Vagina (tissue), 2 donors: ENCODE measurements around the gene MGMT. TPM values are rescaled to one million over a fixed set of nuclear protein-coding genes. Genes with fewer than 3 reads are reported as not detected.

ENCODE experiments used
- DNase-seq, 2 donors: peaks; one replicate each; pipeline ENCODE4 v3.0.0-alpha.2; 2017; ENCODE audit errors: extremely low spot score in 2 of 2
- H3K27ac ChIP-seq: fragments of 200-600 bp; sonication (generic); one replicate; pipeline ENCODE4 v1.5.1; 2019
- H3K27me3 ChIP-seq: fragments of 200-600 bp; sonication (generic); one replicate; pipeline ENCODE4 v1.5.1; 2019
- H3K36me3 ChIP-seq, 2 donors: fragments of 200-600 bp; sonication (generic); one replicate each; pipeline ENCODE4 v1.5.1; 2017 to 2019
- H3K4me1 ChIP-seq: fragments of 200-600 bp; sonication (generic); one replicate; pipeline ENCODE4 v1.5.1; 2019
- H3K4me3 ChIP-seq, 2 donors: fragments of 200-600 bp; sonication (generic); 1 replicate in 1 of 2; 2 replicates in 1 of 2; pipeline ENCODE4 v1.5.1; 2016 to 2019
- H3K9me3 ChIP-seq: fragments of 200-600 bp; sonication (generic); one replicate; pipeline ENCODE4 v1.5.1; 2019
- CTCF ChIP-seq, 3 experiments: fragments of 450-650 bp in 2 of 3; fragments of 200-600 bp in 1 of 3; sonication (generic) in 1 of 3; IDR thresholded peaks; one replicate each; pipeline ENCODE4 v1.5.1; 2017 to 2019; ENCODE audit warnings: antibody characterized with exemption in 3 of 3, mild to moderate bottlenecking in 2 of 3, moderate library complexity in 2 of 3
- POLR2A ChIP-seq, 2 donors: fragments of 450-650 bp; IDR thresholded peaks; one replicate each; pipeline ENCODE4 v1.6.1; 2017; ENCODE audit warnings: antibody characterized with exemption in 2 of 2, mild to moderate bottlenecking in 2 of 2, moderate library complexity in 2 of 2
- POLR2AphosphoS5 ChIP-seq, 2 donors: sonication (generic); formaldehyde crosslinking; IDR thresholded peaks; one replicate each; pipeline ENCODE4 v1.9.0; 2017; ENCODE audit warnings: antibody characterized with exemption in 2 of 2, mild to moderate bottlenecking in 2 of 2, low read depth in 1 of 2; ENCODE audit not compliant: insufficient read depth in 1 of 2
- intact Hi-C: fragments of 100-400 bp; cut with DNase I; formaldehyde crosslinking; loops from one replicate; pipeline ENCODE4 v1.15.1; 2023
- total RNA-seq: library from RNA; depleted of rRNA; stranded (reverse); fragments of >200 nt; gene quantifications from one replicate; pipeline ENCODE4 v1.2.3, GENCODE V29; 2016

MGMT gene
- total RNA-seq, 1 donor from 2014 or later, result 16.0 TPM

- Histone ChIP-seq H3K36me3 (no peaks in the 10 kb centered on the region), H3K4me1 (no peaks in the 10 kb centered on the region), H3K4me3 (no peak overlapping the region), H3K27ac (no peak overlapping the region), H3K27me3 (no peaks in the 10 kb centered on the region), H3K9me3 (no peaks in the 10 kb centered on the region)
- DNase-seq, result no peak
- no peak for TF ChIP-seq POLR2AphosphoS5 (IDR thresholded peaks at IDR 0.05; ENCODE audit: insufficient read depth in 1 of 2, low read depth in 1 of 2)
- TF ChIP-seq POLR2A (IDR thresholded peaks at IDR 0.05), result no peak
- no peak for TF ChIP-seq CTCF (IDR thresholded peaks at IDR 0.05)
- intact Hi-C loops, result no loop called here
Observed at GRCh38 chr10:129444359-129444758, 22.7 kb upstream of the MGMT start.

- Histone ChIP-seq H3K4me3 (no peak overlapping the region), H3K9me3 (no peaks in the 10 kb centered on the region), H3K27me3 (no peaks in the 10 kb centered on the region), H3K4me1 (no peaks in the 10 kb centered on the region), H3K27ac (no peak overlapping the region), H3K36me3 (no peaks in the 10 kb centered on the region)
- no peak for DNase-seq
- TF ChIP-seq CTCF (IDR thresholded peaks at IDR 0.05) (no peak), POLR2A (IDR thresholded peaks at IDR 0.05) (no peak), POLR2AphosphoS5 (IDR thresholded peaks at IDR 0.05; ENCODE audit: insufficient read depth in 1 of 2, low read depth in 1 of 2) (no peak)
- intact Hi-C loops, result no loop called here
Observed at GRCh38 chr10:129445436-129446182, 21.4 kb upstream of the MGMT start.

- DNase-seq, result no peak
- no peak for TF ChIP-seq POLR2A (IDR thresholded peaks at IDR 0.05)
- no peak for TF ChIP-seq CTCF (IDR thresholded peaks at IDR 0.05)
- no peak for TF ChIP-seq POLR2AphosphoS5 (IDR thresholded peaks at IDR 0.05; ENCODE audit: insufficient read depth in 1 of 2, low read depth in 1 of 2)
- Histone ChIP-seq H3K27me3 (no peaks in the 10 kb centered on the region), H3K36me3 (no peaks in the 10 kb centered on the region), H3K9me3 (no peaks in the 10 kb centered on the region), H3K27ac (no peak overlapping the region), H3K4me3 (no peak overlapping the region), H3K4me1 (no peaks in the 10 kb centered on the region)
- intact Hi-C loops, result no loop called here
Observed at GRCh38 chr10:129446183-129446581, 20.9 kb upstream of the MGMT start.

- no peak overlapping the region for H3K27ac ChIP-seq
- H3K36me3 ChIP-seq, result no peaks in the 10 kb centered on the region
- no peaks in the 10 kb centered on the region for H3K9me3 ChIP-seq
- no peaks in the 10 kb centered on the region for H3K4me1 ChIP-seq
- TF ChIP-seq POLR2AphosphoS5 (IDR thresholded peaks at IDR 0.05; ENCODE audit: insufficient read depth in 1 of 2, low read depth in 1 of 2) (no peak), CTCF (IDR thresholded peaks at IDR 0.05) (no peak), POLR2A (IDR thresholded peaks at IDR 0.05) (no peak)
- no peak overlapping the region for H3K4me3 ChIP-seq
- H3K27me3 ChIP-seq, result no peaks in the 10 kb centered on the region
- intact Hi-C loops, result no loop called here
- DNase-seq, result no peak
Observed at GRCh38 chr10:129447486-129447885, 19.6 kb upstream of the MGMT start.

- intact Hi-C loops, result no loop called here
- Histone ChIP-seq H3K27ac (no peak overlapping the region), H3K9me3 (no peaks in the 10 kb centered on the region), H3K36me3 (no peaks in the 10 kb centered on the region), H3K27me3 (no peaks in the 10 kb centered on the region), H3K4me3 (no peak overlapping the region), H3K4me1 (no peaks in the 10 kb centered on the region)
- DNase-seq, result no peak
- no peak for TF ChIP-seq POLR2A (IDR thresholded peaks at IDR 0.05)
- TF ChIP-seq POLR2AphosphoS5 (IDR thresholded peaks at IDR 0.05; ENCODE audit: insufficient read depth in 1 of 2, low read depth in 1 of 2), result no peak
- TF ChIP-seq CTCF (IDR thresholded peaks at IDR 0.05), result no peak
Observed at GRCh38 chr10:129448086-129448485, 19.0 kb upstream of the MGMT start.
